ENCODE results near the gene GREB1. TPM values are rescaled to one million over a fixed set of nuclear protein-coding genes. Genes with fewer than 3 reads are reported as not detected.
A peak's percentile ranks its signal among the peaks of the same experiment; 100 is the strongest.

The GREB1 gene
- total and polyA plus RNA-seq, 9 donors, result 104 to 723 (median 232) TPM

GRCh38 chr2:11547912-11548497 lies 14.2 kb downstream of the GREB1 start:
- WGBS, 3 donors, result 52 to 69% (median 58%) methylated on average over 6 of the region's 6 CpGs
- peak overlapping the region in 1 of 2 donors; percentile 56 for H3K27ac ChIP-seq

GRCh38 chr2:11550302-11550701 lies 16.5 kb downstream of the GREB1 start:
- 58 to 82% (median 58%) methylated on average over 2 of the region's 2 CpGs for WGBS, 3 donors
- Histone ChIP-seq H3K4me3 (no peak overlapping the region), H3K4me1 (ENCODE audit: insufficient read depth) (peaks cover 26% of the 10 kb centered on the region), H3K27ac (peak overlapping the region in 1 of 2 donors; percentile 56), H3K36me3 (no peaks in the 10 kb centered on the region), H3K27me3 (no peaks in the 10 kb centered on the region), H3K9me3 (no peaks in the 10 kb centered on the region)
- DNase-seq, result peak in 1 of 5 donors; percentile 13
- intact Hi-C loops (cut with DNase I), result loop anchor here in 1 of 4 donors (10.0 kb wide), 1 partner anchor 66 kb away; no protein-coding TSS in a partner anchor
- TF ChIP-seq EP300 (IDR thresholded peaks at IDR 0.05), result no peak
- no peak for TF ChIP-seq CTCF (IDR thresholded peaks at IDR 0.05)
- TF ChIP-seq POLR2A (IDR thresholded peaks at IDR 0.05), result no peak

More at GRCh38 chr2:11547912-11548497, 14.2 kb downstream of the GREB1 start:
- TF ChIP-seq EP300 (IDR thresholded peaks at IDR 0.05) (no peak), CTCF (IDR thresholded peaks at IDR 0.05) (no peak), POLR2A (IDR thresholded peaks at IDR 0.05) (no peak)
- Histone ChIP-seq H3K27me3 (no peaks in the 10 kb centered on the region), H3K36me3 (no peaks in the 10 kb centered on the region), H3K4me1 (ENCODE audit: insufficient read depth) (peaks cover 21% of the 10 kb centered on the region), H3K9me3 (no peaks in the 10 kb centered on the region), H3K4me3 (no peak overlapping the region)
- intact Hi-C loops (cut with DNase I), result no loop called here
- DNase-seq, result peak in 2 of 5 donors; percentile 18 to 23

GRCh38 chr2:11550901-11551568 lies 17.2 kb downstream of the GREB1 start:
- Histone ChIP-seq H3K36me3 (no peaks in the 10 kb centered on the region), H3K9me3 (no peaks in the 10 kb centered on the region), H3K27ac (peak overlapping the region in 1 of 2 donors; percentile 56), H3K4me1 (ENCODE audit: insufficient read depth) (peaks cover 26% of the 10 kb centered on the region), H3K27me3 (no peaks in the 10 kb centered on the region), H3K4me3 (no peak overlapping the region)
- 61 to 72% (median 69%) methylated on average over 7 of the region's 7 CpGs for WGBS, 3 donors
- intact Hi-C loops (cut with DNase I), result loop anchor here in 1 of 4 donors (10.0 kb wide), 1 partner anchor 66 kb away; no protein-coding TSS in a partner anchor
- peak in 1 of 5 donors; percentile 11 for DNase-seq
- no peak for TF ChIP-seq POLR2A (IDR thresholded peaks at IDR 0.05)
- no peak for TF ChIP-seq CTCF (IDR thresholded peaks at IDR 0.05)
- no peak for TF ChIP-seq EP300 (IDR thresholded peaks at IDR 0.05)

GRCh38 chr2:11551569-11552259 lies 17.9 kb downstream of the GREB1 start:
- Histone ChIP-seq H3K27ac (peak overlapping the region in 1 of 2 donors; percentile 56), H3K27me3 (no peaks in the 10 kb centered on the region), H3K4me3 (no peak overlapping the region), H3K36me3 (no peaks in the 10 kb centered on the region), H3K4me1 (ENCODE audit: insufficient read depth) (peaks cover 26% of the 10 kb centered on the region), H3K9me3 (no peaks in the 10 kb centered on the region)
- TF ChIP-seq POLR2A (IDR thresholded peaks at IDR 0.05) (no peak), EP300 (IDR thresholded peaks at IDR 0.05) (no peak), CTCF (IDR thresholded peaks at IDR 0.05) (no peak)
- DNase-seq, result peak in 4 of 5 donors; percentile 31 to 59 (median 46)
- WGBS, 3 donors, result 65 to 81% (median 68%) methylated on average over 16 of the region's 16 CpGs
- intact Hi-C loops (cut with DNase I), result loop anchor here in 1 of 4 donors (10.0 kb wide), 1 partner anchor 67 kb away; no protein-coding TSS in a partner anchor

Measured in ovary (tissue), 9 donors.